ENCODE results near the gene NCAPD3. TPM values are rescaled to one million over a fixed set of nuclear protein-coding genes. Genes with fewer than 3 reads are reported as not detected.

The NCAPD3 gene
- total RNA-seq, 1 experiment from 2014 or later = 52.2 TPM

DNA sequence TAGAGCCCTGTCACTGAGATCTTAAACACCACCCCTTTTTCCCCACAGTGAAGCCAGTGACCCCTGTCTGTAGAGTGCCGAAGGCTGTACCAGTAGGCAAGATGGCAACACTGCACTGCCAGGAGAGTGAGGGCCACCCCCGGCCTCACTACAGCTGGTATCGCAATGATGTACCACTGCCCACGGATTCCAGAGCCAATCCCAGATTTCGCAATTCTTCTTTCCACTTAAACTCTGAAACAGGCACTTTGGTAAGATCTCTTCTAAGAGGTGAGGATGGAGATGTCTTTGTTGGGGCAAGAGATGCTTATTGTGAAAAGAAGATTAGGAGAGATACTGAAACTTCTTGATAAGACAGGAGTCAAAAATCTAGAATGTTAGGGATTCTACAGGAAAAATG, 79.0 kb downstream of the NCAPD3 start:
- Histone ChIP-seq H3K79me2 (ENCODE audit: insufficient read depth, low read length) (no peaks in the 10 kb centered on the region), H4K5ac (ENCODE audit: insufficient read length, low read depth, low read length) (no peak overlapping the region), H3K9ac (ENCODE audit: extremely low read depth, insufficient read length, low read length) (no peak overlapping the region), H2AK5ac (ENCODE audit: insufficient read length, low read length) (no peak overlapping the region), H3K23ac (ENCODE audit: insufficient read length, low read depth, low read length) (no peak overlapping the region), H3K18ac (ENCODE audit: insufficient read length, low read depth, low read length) (no peak overlapping the region), H3K27me3 (ENCODE audit: insufficient read depth, low read length) (no peaks in the 10 kb centered on the region), H2BK15ac (ENCODE audit: low read depth, low read length) (no peak overlapping the region), H3K4me1 (ENCODE audit: insufficient read depth, low read length) (no peaks in the 10 kb centered on the region), H4K91ac (ENCODE audit: insufficient read length, low read depth, low read length) (no peak overlapping the region), H3T11ph (ENCODE audit: low read length) (no peak overlapping the region), H3K9me3 (ENCODE audit: control insufficient read depth, low read depth, low read length) (peaks cover 28% of the 10 kb centered on the region), H2BK20ac (ENCODE audit: low read depth, low read length, poor library complexity, severe bottlenecking) (no peak overlapping the region), H4K8ac (replicated peaks; ENCODE audit: insufficient read length, low read depth, low read length) (no peak overlapping the region), H2BK5ac (ENCODE audit: insufficient read length, low read length) (no peak overlapping the region), H4K20me1 (ENCODE audit: control insufficient read depth, insufficient read depth, insufficient read length) (no peaks in the 10 kb centered on the region), H3K79me1 (ENCODE audit: insufficient read depth, low read depth, low read length, poor library complexity, severe bottlenecking) (no peaks in the 10 kb centered on the region), H2BK12ac (ENCODE audit: insufficient read length, low read depth, low read length) (no peak overlapping the region), H3K23me2 (ENCODE audit: insufficient read length, low read depth, low read length, poor library complexity, severe bottlenecking) (no peaks in the 10 kb centered on the region), H3K56ac (ENCODE audit: insufficient read length, low read depth, low read length) (no peak overlapping the region), H2BK120ac (ENCODE audit: low read depth, low read length, poor library complexity, severe bottlenecking) (no peak overlapping the region), H3K27ac (ENCODE audit: insufficient read length, low read depth, low read length) (no peak overlapping the region), H3K4me2 (ENCODE audit: insufficient read depth, insufficient read length, low read length) (no peak overlapping the region), H3K4ac (ENCODE audit: low read depth, low read length) (no peak overlapping the region), H3K14ac (ENCODE audit: insufficient read depth, low read length) (no peak overlapping the region), H2AFZ (ENCODE audit: low read length) (no peak overlapping the region)
- Mint-ChIP-seq H3K4me1 (no peaks in the 10 kb centered on the region), H3K36me3 (ENCODE audit: insufficient read depth in 1 of 3, low read depth in 3 of 3) (peaks cover 90 to 95% (median 91%) of the 10 kb centered on the region in 3 experiments), H3K9me3 (peaks cover 51 to 58% of the 10 kb centered on the region in 2 experiments), H3K27ac (no peak overlapping the region), H3K4me3 (no peak overlapping the region), H3K27me3 (ENCODE audit: low read depth) (peaks cover 2% of the 10 kb centered on the region)
- DNase-seq = no peak
- TF ChIP-seq, protein P1, sequence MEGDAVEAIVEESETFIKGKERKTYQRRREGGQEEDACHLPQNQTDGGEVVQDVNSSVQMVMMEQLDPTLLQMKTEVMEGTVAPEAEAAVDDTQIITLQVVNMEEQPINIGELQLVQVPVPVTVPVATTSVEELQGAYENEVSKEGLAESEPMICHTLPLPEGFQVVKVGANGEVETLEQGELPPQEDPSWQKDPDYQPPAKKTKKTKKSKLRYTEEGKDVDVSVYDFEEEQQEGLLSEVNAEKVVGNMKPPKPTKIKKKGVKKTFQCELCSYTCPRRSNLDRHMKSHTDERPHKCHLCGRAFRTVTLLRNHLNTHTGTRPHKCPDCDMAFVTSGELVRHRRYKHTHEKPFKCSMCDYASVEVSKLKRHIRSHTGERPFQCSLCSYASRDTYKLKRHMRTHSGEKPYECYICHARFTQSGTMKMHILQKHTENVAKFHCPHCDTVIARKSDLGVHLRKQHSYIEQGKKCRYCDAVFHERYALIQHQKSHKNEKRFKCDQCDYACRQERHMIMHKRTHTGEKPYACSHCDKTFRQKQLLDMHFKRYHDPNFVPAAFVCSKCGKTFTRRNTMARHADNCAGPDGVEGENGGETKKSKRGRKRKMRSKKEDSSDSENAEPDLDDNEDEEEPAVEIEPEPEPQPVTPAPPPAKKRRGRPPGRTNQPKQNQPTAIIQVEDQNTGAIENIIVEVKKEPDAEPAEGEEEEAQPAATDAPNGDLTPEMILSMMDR (conservative IDR thresholded peaks at IDR 0.05) = no peak
- no CpG with 5 or more reads among the region's 5 CpGs for WGBS (ENCODE audit: extremely low coverage, insufficient read length, low lambda C conversion rate)
